Posterior cingulate gyrus (tissue), 11 donors: ENCODE data around the gene SORCS2.

Experiments used
- DNase-seq, 10 donors: peaks; one replicate each; pipeline versions ENCODE4 v3.0.0 to v3.0.0-alpha.2; 2020 to 2021; ENCODE audit warnings: mixed read lengths in 3 of 10
- intact Hi-C: fragments of 100-400 bp; cut with DNase I; formaldehyde crosslinking; loops from one replicate; pipeline ENCODE4 v1.15.1; 2023

Gene SORCS2

DNA sequence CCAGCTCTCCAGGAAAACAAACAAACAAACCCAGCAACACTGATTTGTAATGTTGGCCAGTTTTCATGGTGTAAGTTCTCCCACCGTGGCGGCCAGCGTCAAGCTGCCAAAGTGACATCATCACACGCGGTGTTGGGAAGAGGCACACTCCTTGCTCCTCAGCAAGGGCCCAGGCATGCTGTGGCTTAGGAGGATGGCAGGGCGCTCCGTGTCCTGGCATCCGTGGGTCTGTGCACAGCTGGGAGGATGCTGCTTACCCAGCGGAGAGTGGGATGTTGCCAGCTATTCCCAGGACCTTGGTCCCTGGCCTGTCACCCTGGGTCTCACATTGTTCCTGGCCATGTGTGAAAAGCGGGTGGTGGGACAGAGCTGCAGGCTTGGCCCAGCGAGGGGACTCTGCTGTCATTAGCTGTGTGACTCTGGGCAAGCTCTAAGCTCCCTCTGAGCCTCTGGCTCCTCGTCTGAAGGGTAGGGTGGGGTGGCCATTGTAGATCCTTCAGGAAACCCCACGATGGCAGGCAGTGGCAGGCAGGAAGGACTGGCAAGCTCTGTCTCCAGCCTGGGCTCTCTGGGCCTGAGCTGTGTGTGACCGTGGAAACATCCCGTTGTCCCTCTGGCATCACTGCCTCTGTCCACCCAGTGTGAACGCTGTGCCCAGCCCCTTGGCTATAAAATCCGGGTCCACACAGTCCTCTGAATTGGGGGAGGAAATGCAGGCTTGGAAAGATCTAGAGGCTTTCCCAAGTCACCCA, 231.6 kb downstream of the SORCS2 start:
- intact Hi-C loops, result no loop called here
- DNase-seq, result peak in 5 of 10 donors; percentile 15 to 80 (median 43)

DNA sequence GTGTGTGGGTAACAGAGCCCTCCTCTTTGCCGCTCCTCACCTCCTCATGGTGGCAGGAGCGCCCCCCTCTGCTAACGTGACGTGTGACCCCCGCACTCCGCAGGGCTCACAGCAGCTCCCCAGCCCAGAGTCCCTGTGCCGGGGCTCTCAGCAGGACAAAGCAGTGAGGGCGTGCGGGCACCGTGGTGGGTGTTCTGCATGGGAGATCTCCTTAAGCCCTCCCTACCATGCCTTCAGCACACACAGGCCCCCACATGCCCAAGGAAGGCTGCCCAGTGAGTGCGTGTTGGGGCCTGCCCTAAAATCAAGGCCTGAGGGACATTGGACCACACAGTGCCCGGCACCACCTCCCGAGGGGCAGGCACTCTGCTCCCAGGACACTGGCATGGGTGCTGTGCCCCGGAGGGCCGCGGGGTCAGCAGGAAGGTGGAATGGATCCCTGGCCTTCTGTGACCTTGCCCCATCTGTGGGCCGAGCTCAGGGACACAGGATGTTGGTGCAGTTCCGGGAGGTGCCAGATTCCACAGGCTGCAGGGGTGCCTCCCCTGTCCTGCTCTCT, 232.3 kb downstream of the SORCS2 start:
- peak in 4 of 10 donors; percentile 3 to 79 (median 50) for DNase-seq
- intact Hi-C loops, result no loop called here

DNA sequence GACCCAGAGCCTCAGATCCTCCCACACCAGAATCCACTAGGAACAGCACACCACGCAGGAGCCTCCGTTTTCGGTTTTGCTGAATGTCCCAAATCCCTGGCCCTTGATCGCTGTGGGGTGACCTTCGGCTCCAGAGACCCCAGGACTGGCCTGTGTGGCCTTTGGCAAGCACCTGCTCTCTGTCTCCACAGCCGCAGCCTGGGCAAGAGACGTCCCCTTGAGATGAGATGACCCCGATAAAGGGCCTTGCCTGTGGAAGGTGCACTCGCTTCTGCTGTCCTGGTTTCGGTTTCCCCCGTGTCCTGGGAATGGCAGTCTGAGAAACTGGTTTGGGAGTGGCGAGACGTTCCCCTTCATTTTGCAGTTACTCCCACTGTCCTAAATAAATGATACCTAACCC, 232.8 kb downstream of the SORCS2 start:
- peak in 4 of 10 donors; percentile 9 to 41 (median 18) for DNase-seq
- intact Hi-C loops, result no loop called here

DNA sequence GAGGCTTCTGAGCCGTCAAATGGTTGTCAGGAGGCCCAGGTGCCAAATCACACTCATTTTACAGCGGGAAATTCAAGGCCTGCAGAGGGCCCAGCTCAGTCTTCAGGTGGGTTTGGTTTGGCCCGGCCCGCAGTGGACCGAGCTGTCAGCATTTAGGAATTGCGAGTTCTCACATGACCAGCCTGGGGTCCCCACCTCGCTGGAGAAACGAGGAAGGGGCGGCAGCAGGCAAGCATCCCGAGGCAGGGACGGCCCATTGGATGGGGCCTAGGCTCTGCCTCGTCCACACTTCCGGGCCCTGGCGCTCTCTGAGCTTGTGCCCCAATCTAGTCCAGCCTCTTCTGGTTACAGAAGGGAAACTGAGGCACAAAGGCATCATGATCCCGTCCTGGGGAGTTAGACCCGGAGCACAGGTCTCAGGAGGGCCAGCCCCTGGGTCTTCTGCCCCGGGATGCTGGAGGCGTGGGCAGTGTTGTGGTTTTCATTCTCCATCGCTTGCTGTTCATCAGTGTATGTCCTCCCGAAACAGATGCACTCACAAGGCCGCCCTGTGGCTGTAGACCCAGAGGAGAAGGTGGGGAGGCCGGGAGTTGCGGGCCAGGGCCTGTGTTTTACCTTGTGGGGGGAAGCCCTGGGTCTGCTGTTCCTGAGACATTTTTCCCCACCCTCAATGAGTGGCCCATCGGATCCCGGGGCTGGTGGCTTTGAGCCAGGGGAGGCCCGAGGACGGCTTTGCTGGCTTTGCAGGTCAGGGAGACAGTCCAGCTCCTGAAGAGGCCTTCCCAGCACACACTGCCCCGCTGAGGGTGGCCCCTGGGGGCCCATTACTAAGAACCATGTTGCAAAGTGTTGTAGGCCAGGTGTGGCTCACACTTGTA, 233.5 kb downstream of the SORCS2 start:
- peak in 5 of 10 donors; percentile 11 to 73 (median 43) for DNase-seq
- intact Hi-C loops, result no loop called here

DNA sequence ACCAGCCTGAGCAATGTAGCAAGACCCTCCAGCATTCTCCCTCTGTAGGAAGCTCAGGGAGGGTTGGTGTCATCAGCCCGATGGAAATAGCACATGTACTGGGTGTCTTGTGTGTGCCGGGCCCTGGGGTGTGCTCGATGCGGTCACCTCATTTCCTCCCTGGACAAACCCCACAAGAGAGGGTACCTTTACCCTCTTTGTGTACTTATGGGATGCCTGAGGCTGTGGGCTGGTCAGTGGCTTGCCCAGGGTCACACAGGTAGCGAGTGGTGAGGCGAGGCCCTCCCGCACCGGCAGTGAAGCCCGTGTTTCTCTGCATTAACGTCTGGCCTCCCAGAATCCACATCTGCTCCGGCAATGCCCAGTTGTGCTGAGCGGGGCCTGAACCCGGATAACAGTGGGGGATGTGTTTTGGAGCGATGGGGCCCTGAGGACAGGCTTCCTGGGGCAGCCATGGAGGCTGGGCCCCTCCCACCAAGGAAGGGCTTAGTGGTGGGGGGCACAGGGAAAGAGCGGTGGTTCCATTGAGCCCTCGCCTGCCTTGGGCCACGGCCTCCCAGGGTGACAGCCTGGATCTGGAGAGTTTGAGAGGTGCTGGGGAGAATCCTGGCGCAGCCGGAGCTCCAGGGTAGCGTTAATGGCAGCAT, 234.3 kb downstream of the SORCS2 start:
- intact Hi-C loops, result no loop called here
- peak in 4 of 10 donors; percentile 11 to 71 (median 45) for DNase-seq

DNA sequence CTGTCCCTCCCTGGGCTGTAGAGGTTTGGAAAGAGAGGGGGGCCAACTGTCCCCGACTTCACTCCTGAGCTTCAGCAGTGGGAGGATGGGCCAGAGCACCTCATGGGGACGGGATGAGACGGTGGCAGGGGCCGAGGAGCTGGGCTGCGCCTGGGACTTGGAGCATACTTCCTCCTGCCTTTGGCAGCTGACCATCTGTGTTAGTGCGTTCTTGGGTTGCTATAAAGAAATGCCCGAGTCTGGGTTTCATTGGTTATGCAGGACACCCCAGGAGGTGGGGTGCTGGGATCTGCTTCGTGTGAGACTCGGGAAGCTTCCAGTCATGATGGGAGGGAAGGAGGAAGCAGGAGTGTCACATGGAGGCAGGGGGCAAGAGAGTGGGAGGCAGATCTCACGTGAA, 235.0 kb downstream of the SORCS2 start:
- intact Hi-C loops, result no loop called here
- peak in 6 of 10 donors; percentile 1 to 57 (median 16) for DNase-seq

DNA sequence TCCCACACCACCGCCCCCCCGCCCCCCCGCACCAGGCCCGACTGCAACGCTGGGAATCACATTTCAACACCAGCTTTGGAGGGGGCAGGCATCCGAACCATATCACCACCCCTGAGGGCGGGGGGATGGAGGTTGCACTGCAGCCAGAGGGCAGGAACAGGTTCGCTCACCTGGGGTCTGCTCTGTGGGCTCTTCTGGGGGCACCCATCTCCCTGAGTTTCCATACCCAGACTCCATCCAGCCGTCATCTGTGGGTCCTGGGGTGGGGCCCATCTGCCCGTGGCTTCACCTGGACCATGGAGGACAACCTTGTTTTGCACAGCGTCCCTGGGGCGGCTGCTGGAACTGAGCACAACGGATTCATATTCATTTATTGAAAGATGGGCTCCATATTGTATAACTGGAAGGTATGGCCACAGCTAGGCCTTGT, 235.5 kb downstream of the SORCS2 start:
- intact Hi-C loops, result no loop called here
- DNase-seq, result peak in 5 of 10 donors; percentile 5 to 73 (median 16)

DNA sequence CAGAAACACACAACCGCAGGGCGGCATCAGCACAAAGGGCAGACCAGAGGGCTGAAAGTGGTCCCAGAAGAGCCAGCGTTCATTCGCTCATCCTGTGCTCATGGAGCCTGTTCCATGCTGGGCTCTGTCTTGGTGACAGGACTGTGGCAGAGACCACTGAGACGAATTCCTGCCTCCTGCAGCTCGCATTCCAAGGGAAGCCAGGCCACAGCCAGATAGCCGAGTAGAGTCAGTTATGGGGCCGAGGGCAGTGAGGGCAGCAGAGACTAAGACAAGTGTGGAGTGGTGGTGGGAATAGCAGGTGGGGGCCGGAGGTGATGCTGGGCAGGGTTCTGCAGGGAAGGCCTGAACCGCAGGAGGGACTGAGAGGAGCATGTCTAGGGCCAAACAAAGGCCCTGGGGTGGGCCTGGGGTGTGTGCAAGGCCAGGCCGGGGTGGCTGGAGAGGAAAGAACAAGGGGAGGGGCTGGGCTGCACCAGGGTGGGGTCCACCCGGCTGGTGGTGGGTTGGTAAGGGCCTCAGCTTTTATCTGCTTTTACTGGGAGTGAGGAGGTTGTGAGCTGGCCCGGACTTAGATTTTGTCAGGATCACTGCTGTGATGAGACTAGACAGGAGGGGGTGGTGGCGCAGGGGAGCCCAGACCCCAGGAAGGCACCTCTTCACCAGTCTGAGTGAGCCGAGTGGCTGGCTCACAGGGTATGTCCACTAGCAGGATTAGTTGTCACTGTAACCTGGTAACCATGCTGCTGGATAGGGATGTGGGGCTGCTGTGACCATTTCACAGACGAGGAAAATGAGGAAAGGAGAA, 236.1 kb downstream of the SORCS2 start:
- DNase-seq, result peak in 6 of 10 donors; percentile 1 to 62 (median 31)
- intact Hi-C loops, result no loop called here

DNA sequence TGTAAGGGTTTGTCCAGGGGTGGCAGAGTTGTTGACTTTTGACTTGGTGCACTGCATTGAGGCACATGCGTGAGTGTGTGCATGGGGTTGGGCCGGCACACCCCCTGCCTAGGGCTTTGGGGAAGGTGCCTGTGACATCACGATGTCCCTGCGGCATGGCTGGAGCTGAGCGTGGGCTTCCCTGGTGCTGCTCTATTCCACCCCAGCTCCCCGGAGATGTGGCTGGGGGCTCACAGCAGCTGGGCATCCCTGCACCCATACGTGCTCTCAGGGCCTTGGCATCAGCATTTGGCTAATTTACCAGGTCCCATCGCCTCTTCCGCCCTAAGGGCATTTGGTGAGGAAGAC, 236.7 kb downstream of the SORCS2 start:
- intact Hi-C loops, result no loop called here
- DNase-seq, result peak in 4 of 10 donors; percentile 2 to 40 (median 20)

DNA sequence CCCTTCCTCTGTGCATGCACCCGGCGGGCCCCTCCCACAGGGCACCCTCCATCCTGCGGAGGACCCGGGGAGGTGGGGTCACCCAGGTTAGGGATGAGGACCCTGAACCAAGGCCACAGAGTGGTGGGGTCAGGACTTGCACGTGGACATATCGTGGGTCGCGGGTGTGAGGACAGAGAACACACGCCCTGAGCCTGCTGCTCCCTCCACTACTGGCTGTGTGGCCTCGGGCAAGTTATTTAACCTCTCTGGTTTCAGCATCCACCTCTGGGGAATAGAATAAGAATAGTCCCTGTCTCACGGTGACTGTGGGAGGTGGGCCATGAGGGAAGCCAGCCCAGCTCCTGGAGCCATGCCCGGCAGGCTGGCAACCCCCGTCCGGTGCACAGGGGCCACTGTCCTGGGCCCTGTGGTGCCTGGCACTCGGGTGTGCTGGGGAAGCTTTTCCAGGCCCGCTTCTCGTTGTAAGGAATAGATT, 237.3 kb downstream of the SORCS2 start:
- peak in 5 of 10 donors; percentile 12 to 79 (median 37) for DNase-seq

DNA sequence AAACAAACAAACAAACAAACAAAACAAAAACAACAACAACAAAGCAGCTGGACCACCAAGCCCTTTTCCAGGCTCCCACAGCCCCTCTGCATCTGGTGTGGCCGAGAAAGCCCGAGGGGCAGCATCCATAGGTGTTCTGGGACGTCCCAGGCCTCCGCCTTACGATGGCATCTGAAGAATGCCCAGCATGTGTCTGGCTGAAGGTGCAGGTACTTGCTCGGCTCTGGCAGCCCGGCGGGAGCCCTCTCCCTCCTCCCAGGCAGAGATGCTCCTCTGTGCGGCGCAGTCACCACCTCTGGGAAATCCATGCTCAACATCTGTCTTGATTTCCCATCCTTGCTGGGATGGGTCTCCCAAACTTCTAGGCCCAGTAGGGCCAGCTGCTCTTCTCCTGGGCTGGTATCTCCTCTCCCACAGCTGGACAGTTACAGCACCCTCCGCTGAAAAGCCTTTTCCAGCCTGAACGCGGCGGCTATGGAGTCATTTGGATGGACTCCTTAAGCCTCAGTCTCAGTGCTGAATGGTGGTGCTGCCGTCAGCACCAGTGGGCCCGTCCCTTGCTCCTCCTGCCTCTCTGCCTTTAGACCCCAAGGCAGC, 238.1 kb downstream of the SORCS2 start:
- peak in 5 of 10 donors; percentile 14 to 67 (median 39) for DNase-seq
- intact Hi-C loops, result no loop called here

More for the DNA sequence above, 237.3 kb downstream of the SORCS2 start:
- intact Hi-C loops, result no loop called here

DNA sequence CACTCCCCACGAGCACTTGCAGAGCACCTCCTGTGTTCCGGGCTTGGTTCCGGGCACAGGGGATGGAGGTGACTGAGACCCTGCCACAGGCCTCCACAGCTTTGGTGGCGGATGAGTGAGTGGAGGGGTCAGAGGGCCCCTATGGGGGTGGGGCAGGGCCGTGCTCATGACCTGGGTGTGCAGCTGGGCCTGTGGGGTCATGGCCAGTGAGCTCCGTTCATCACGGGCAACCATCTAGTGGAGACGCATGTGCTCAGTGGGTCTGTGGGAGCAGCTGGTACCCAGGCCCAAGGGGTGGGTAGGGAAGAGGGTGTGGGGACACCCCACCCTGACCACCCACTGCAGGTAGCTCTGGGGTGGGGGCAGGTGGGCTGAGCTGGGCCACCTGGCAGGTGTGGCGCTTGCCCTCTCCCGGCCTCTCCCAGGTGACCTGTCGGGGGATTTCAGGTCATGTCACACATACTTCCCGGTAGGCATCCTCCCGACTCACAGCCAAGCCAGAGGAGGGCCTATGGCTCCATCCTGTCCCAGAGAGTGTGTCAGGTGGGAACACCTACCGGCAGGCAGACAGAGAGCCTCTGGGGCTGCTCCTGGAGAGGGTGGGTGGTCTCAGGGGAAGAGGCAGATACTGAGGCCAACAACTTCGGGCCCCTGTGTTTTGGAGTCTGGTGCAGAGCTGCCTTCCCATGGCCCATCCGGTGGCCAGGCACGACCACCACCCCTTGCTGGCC, 238.8 kb downstream of the SORCS2 start:
- intact Hi-C loops, result no loop called here
- DNase-seq, result peak in 4 of 10 donors; percentile 8 to 62 (median 48)

DNA sequence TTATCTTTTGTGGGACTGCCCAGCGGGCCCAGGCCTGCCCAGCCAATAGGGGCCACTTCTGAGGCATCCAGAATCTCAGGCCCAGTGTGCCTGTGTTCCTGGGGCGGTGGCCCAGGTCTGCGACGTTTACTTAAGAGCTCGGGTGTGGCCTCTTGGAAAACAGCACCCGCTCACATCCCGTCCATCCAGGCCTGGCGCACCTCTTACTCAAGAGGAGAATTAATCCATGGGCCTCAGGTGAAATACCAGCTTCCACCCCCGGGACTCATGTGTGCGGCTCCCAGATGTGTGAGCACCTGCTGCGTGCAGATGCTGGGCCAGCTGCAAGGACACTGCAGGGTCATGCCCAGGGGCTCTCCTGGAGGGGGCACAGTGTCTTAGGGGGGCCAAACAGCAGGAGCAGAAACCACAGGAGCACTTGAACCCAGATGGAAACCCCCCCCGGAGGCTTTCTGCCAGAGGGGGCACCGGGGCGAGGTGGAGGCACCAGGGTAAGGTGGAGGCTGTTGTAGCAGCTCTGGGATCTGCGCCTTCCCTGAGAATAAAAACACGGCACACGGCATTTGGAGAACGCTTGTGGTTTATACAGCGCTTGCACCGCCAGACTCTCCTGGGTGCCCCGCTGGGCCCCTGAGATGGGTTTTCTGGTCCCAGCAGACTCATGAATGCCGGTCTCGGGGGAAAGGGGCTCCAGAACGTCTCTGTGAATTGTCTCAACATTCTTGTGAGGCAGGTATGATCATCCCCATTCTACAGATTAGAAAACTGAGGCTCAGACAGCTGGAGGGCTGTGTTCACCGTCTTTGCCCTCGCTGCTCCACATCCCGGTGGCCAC, 239.6 kb downstream of the SORCS2 start:
- intact Hi-C loops, result no loop called here
- peak in 4 of 10 donors; percentile 21 to 81 (median 66) for DNase-seq

DNA sequence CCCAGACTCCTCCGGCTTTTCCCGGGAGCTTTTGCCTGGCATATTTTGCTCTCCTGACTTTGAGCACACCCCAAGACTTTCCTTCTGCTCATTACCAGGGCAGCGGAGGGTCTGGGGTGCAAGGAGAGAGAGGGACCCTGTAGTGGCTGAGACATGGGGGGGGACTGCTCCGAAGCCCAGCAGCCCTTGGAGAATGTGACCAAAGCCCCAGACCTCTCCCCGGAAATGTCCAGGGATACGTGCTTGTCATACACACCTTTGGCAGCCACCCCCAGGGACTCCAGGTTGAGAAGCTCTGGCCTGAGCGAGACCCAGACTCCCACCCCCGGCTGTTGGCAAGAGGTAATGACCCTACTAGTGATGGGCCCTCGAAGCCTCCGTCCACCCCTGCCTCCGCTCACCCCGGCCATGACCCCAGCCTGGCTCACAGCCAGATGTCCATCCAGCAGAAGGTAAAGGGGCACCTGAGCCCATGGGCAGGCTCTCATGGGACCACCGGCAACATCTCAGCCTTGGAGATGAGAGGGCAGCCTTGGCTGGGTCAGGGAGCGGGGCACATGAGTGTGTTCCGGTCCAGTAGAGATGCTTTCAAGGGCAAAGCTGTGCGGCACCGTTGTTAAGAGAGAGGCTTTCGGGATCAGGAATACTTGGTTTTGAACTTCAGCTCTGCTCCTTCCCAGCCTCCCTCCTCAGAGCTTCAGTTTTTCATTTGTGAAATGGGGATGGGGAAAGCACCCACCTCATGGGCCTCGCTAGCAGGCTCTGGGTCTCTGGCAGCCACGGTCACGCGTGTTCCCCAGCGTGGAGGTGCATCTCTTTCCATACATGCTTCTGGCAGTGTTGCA, 240.4 kb downstream of the SORCS2 start:
- intact Hi-C loops, result no loop called here
- DNase-seq, result peak in 4 of 10 donors; percentile 19 to 71 (median 62)

DNA sequence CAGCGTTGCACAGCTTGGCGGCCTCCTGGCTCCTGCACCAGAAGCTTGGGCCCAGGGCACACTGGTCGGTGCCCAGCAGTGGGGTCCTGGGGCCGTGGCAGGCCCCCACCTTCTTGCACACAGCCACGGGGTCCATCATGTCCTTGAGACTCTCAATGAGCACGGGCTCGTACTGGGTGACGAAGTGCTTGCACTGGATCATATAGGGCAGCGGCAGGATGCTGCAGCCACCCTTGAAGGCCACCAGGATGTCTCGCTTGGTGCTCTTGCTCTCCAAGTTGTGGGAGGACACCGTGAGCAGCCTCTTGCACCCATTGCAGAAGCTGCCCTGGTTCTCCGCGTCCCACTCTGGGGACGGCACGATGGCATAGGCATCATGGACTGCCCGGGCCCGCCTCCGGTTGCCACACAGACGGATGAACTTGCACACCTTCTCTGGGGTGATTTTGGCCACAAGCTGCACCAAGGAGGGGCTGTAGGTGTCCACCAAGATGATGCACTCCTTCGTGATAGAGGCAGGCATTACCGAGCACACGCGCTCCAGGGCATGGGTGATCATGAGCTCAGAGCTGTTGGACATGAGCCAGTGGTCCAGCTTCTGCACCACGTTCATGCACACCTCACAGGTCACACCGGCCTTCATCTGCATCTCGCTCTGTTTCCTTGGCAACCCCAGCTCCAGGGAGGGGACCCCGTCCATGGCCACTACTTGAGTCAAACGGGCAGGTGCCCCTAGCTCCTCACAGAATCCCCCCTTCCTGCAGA, 241.2 kb downstream of the SORCS2 start:
- peak in 4 of 10 donors; percentile 7 to 74 (median 66) for DNase-seq
- intact Hi-C loops, result no loop called here
